ENCODE results near the gene MSMO1.
"Not testable (repeated sequence)": the region's sequence is repeated elsewhere in the genome, so short reads cannot be mapped to it uniquely, and the experiment has no call there.

Gene MSMO1

DNA sequence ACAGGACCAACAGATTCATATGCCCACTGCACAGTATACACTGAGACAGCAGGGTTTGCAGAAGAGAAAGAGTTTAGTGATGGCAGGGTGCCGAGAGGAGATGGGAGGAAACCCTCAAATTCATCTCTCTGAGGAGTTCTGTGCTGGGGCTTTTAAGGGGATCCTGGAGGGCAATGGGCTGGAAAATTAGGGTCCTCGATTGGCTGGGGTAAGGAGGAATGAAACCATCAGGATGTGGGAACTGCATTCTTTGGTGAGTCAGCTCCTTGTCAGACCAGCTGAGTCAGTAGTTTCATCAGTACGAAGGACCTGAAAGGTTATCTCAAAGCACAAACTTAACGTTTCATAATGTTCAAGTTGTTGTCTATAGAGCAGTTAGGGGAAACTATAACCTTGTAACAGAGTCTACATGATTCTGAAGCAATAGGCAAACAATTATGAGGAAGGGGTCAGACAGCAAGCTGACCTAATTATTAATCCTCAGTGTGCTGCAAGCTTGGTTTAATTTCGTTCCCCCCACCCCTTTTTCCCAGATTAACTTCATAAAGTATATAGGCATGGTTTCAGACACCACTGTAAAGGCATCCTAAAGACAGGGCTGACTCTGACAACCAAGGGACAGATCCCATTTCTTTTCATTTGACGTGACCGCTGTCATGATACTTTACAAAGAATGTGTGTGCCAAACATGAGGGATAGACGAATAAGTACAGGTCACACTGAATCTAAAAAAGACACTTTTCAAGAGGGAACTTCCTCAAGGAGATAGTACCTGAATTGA, 1.5 kb upstream of the MSMO1 start:
- DNase-seq: no peak

DNA sequence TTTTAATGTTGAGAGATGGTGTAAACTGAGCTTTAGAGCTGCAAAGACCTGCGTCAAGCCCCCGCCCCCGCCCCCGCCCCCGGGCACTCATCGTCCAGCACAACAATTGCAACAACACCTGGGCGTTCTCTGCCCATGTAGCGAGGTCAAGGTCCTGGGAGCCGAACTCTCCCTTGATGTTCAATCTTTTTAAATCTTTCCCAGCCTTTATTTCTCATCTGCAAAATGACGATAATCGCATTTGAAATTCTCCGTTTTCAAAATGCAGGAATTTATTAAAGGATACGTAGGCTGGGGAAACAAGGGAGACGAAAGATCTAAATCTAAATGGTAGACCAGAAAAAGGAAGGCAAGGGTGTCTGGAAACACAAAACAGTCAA, 648 bp upstream of the MSMO1 start:
- DNase-seq: no peak

DNA sequence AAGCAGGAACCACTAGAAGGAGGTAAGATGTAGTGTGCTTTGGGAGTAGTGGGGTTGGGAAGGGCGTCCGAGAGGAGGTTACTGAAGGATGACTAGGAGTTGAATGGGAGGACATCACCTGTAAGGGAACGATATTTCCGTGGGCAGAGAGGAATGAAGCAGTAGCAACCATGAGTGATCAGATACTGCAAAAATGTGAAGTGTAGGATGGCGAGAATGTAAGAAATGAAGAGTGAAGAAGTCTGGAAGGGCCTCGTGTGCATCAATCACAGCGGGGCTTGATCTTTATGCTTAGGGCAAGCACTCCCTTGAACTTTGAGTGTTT, 594 bp downstream of the MSMO1 start:
- no peak for DNase-seq

DNA sequence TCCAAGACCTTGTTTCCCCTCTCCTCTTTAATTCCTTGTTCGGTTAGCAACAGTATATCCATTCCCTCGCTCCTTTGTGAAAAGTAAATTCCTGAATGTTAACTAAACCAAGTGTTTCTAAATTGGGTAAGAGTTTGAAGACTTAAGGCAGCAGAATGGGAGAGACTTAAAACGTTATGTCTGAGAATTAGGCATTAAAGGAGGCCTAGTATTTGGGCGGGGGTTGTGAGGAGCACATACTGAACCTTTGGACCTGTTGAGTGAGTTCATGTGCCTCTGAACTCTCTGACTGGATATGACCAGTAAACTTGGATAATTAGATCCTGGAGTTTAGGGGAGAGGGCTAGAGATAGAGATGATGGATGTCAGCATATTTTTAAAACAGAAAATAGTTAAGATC, 1.2 kb downstream of the MSMO1 start:
- DNase-seq: no peak

DNA sequence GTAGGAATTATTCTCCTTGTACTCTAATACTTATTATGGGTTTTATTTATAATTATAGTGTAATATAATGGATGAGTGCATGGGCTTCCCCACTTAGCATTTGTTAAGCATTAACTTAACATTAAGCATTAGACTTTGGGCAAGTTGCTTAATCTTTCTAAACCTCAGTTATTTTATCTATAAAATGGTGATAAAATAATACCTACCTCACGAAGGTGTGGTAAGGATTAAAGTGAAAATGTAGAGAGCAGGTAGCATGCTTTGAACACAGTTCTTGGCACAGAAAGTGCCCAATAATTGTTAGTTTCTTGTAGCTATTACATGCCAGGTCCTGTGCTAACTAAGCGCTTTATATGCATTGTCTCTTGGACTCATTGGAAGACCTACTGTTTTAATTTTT, 2.6 kb downstream of the MSMO1 start:
- DNase-seq: no peak

DNA sequence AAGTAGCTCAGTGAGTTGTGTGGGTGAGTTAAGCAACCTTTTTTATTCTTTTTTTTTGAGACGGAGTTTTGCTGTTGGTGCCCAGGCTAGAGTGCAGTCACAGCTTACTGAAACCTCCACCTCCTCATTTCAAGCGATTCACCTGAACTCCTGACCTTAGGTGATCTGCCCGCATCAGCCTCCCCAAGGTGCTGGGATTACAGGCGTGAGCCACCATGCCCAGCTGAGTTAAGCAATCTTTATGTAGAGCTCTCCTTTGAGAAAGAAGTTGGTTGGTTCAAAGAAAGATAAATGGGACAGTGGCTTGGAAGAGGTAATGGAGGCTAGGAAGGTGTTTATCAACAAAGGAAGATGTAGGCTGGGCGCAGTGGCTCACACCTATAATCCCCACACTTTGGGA, 3.2 kb downstream of the MSMO1 start:
- DNase-seq: no peak

DNA sequence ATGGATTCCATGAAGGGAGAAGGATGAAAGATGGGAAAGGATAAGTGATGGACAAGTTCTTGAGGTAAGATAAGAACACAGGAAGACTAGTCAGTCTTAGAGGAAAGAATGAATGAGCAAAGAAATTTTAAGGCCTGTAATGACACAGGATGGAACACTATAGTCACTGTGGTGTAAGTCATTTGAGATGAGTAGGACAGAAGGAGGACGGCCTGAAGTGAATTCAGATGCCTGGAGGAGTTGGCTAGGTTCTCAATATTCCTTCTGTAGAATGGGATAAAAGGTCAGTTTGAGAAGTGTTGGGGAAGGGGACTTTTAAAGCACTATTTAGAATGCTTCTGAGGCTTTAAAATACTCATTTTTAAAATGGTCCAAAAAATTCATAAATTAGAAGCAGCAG, 3.9 kb downstream of the MSMO1 start:
- DNase-seq: no peak

DNA sequence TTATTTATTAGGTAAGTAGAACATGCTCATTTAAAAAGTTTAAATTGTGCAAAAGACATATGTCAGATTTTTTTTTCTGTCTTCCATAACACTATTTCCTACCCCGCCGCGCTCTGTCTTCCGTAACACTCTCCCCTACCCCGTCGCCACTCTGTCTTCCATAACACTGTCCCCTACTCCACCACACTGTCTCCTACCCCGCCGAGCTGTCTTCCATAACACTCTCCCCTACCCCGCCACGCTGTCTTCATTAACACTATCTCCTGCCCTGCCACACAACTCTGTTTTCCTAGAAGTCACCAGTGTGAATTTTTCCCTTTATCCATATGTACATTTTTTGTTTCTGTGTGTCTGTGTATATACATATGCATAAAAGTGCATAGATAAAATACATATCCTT, 4.4 kb downstream of the MSMO1 start:
- no peak for DNase-seq

DNA sequence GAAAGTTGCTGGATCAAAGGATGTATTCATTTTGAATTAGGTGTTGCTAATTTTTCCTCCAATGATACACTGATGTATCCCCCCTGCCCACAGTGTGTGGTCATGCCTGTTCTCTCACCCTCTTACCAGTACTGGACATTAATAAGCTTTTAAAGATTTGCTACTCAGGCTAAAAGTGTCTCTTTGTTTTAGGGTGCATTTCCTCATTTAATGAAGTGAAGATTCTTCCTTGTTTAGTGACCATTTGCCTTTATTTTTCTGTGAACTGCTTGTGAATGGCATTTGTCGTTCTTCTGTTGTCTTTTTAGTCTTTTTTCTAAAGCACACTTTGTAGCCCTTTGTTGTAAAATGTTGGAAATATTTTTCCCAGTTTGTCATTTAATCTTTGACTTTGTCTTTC, 5.0 kb downstream of the MSMO1 start:
- DNase-seq: no peak

DNA sequence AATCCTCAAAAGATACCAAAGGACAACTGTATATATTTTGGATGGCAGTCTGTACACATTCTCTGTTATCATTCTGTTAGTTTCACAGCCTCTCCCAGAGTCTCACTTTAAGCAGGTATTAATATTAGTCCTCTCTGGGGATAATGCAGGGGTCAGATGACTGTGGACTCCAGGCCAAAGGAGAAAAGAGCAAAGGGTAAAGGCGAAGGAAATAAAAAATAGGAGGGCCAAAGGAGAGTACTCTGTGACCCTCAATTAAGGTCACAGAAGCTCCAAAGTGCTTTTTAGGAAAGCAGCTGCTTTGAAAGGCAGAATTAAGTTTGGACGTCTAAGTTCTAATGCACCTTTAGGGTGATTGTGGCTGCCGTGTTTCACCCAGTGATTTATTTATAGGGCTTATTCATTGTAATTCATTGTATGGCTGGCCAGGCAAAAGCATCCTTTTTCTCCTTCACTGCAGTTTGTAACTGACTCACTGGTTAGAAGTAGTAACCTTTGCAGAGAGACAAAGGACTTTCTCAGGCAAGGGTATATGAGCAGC, 7.8 kb downstream of the MSMO1 start:
- DNase-seq: no peak

GRCh38 chr4:165336743-165337142, 9.3 kb downstream of the MSMO1 start:
- DNase-seq: no peak

DNA sequence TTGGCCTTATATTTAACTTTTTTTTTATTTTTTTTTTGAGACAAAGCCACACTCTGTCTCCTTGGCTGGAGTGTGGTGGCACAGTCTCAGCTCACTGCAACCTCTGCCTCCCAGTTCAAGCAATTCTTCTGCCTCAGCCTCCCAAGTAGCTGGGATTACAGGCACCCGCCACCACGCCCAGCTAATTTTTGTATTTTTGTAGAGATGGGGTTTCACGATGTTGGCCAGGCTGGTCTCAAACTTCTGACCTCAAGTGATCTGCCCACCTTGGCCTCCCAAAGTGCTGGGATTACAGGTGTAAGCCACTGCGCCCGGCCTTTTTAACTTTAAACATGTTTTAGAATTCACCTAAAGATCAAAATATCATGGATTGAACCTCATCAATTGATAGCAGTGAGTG, 14.9 kb downstream of the MSMO1 start:
- DNase-seq: not testable (repeated sequence)

DNA sequence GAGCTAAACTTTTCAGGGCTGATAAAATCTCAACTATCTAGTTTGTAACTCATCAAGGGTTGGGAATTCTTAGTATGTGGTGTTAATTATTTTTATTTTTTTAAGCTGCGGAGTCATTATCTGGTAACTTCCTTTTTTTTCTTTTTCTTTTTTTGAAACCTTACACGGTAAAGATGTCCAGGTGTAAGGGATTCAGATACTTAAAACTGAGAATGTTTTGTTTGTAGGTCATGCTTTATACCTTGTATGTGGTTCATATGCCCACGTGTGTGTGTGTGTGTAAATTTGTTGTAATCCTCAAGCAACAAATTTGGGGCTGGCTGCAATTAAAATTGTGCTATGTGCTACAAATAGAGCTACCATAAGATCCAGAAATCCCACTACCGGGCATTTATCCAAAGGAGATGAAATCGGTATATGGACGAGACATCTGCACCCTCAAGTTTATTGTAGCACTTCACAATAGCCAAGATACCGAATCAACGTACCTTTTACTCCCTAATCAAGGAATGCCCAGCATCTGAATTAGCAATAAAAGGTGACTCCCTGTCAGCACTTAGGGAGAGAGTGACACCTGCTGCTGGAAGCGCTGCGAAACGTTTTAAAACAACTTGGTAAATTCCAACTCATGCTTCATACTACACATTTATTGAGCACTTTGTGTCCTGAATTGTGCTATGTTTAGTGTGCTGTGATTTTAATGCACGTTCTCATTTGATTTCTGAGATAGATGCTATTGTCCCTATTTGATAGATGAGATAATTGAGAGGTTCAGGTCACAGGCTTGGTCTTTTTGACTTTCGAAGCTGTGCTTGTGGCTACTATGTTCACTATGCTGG, 16.1 kb downstream of the MSMO1 start:
- no peak for DNase-seq

DNA sequence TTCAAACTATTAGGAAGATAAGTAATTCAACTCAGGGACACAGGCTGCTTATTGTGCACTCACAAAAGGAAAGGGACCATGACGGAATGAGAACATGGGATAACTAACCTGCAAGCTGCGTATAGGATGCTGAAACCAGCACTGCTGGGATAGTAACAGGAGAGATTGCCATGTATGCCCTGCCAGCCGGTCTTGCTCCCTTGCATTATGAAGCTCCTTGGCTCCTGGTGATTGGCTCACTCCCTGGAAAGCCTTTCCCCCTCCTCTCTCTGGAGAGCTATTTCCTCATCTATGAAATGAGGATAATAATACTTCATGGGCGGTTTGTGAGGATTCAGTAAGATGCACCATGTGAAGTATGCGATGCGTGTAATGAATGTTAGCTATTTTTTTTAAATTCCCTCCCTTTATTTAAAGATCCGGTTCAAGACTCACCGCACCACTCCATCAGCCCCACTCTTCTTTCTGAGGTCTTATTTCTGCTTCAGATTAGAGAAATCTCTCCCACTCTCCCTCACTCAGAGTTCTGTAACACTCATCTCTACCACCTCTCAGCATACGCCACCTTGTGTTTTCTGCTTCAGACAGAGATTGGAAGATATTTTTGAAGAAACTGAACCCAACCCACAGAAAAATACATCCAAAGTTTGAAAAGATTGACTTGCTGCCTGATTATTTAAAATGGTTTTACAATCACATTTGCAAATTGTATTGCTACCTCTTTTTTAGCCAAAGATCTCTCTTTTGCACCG, 18.4 kb downstream of the MSMO1 start:
- no peak for DNase-seq

DNA sequence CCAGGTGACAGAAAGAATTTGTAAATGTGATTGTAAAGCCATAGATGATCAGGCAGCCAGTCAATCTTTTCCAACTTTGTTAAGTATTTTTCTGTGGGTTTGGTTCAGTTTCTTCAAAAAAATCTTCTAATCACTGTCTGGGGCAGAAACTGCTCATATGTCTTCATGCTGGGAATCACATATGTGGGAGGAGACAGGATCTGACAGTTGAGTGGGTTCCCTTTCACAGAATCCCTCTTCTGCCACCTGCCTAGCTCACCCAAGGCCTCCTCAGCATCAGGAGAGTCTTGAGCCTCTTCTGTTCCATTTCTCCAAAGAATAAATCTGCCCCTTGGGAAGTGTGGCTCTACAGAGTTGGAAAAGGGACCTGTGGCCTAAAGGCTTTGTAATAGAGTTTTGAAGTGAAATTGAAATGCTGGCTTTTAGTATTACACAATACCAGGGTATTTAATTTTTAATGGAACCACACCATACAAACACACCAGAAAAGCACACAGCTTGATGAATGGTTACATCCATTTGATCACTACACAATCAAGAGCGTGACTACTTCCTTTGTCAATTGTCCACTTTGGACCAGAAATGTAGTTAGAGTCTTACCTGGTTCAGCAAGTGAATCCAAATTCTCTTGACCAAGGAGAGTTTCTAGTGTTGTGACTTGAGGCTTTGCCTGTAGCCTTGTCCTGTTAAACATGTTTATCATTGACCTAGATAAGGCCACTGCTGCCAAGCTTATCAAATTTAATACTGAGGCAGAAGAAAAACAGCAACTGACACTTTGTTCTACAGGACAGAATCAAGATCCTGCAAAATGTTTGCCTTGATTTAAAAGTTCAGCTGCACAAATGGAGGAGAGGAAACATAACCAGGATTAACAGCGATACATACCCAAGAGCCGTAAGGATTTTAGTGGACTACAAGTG, 20.4 kb downstream of the MSMO1 start:
- DNase-seq: no peak

- no peak for DNase-seq
These were observed 24.1 kb downstream of the MSMO1 start for GRCh38 chr4:165351359-165352130.

GRCh38 chr4:165355900-165356300, 28.4 kb downstream of the MSMO1 start:
- peak; percentile 16 for DNase-seq

DNA sequence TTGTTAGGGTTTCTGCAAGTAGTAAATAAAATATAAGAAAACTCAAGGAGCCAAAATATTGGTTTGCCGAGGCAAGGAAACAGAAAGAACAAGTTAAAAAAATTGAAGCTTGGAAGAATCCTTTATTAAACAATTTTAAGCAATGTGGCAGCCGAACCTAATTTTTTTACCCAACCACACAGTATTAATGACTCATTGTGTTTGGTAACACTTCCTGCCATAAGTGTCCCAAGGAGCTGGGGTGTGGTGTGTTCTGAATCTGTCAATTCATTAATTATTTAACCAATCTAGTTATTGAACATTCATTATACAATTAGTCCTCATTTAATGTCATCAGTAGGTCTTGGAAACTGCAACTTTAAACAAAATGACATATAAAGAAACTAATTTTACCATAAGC, 32.0 kb downstream of the MSMO1 start:
- DNase-seq: no peak

DNA sequence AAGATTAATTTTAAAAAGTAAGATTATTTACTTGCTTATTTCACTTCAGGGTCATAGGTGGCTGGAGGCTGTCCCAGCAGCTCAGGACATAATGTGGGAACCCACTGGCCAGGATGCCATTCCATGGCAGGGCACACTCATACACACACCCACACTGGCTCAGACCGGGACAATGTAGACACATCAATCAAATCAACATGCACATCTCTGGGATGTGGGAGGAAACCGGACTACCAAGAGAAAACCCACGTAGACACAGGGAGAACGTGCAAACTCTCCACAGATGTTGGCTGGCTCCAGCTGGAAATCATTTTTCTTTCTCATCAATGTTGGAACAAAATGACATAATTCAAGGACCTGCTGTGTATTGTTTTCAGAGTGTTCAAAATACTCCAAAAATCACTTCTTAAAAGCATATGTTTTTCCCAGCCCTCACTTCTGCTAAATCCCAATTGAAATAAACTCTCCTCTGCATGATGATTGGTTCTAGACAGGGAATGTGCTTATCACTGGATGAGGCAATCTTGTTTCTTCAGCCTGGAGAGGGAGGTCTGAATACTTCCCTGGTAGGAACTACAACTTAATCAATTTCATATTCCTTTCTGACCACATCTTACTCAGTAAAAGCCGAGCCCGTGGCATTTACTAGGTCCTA, 32.7 kb downstream of the MSMO1 start:
- no peak for DNase-seq

- no peak for DNase-seq
These were observed 33.7 kb downstream of the MSMO1 start for GRCh38 chr4:165360985-165361670.

All from NCI-H1436 treated with DMSO at 0.1 percent for 48 hours (cell line).